Endothelial cell of umbilical vein (primary cell): Measurements from ENCODE around the gene VIPR2.

ENCODE experiments used
- MYC ChIP-seq: IDR thresholded peaks from one replicate; pipeline ENCODE4 v1.6.1; 2011; ENCODE audit warnings: mild to moderate bottlenecking, low read depth, low read length
- POLR2A ChIP-seq: IDR thresholded peaks from 2 replicates; pipeline ENCODE4 v1.6.1; 2012; ENCODE audit warnings: low read depth, mild to moderate bottlenecking, control low read depth, low read length
- POLR2AphosphoS5 ChIP-seq: IDR thresholded peaks from 2 replicates; pipeline ENCODE4 v1.6.1; 2012; ENCODE audit warnings: low read depth, mild to moderate bottlenecking, control low read depth, low read length, moderate library complexity; ENCODE audit not compliant: insufficient read depth
- TF ChIP-seq, protein P1 (sequence below), 2 donors: IDR thresholded peaks; 1 replicate in 1 of 2; 2 replicates in 1 of 2; pipeline ENCODE4 v1.5.1; 2011; ENCODE audit warnings: low read length in 2 of 2, mild to moderate bottlenecking in 2 of 2, moderate library complexity in 2 of 2, control low read depth in 1 of 2, inconsistent platforms in 1 of 2, low read depth in 1 of 2; ENCODE audit not compliant: insufficient read depth in 1 of 2; ENCODE audit errors: extremely low read depth in 1 of 2

DNA sequence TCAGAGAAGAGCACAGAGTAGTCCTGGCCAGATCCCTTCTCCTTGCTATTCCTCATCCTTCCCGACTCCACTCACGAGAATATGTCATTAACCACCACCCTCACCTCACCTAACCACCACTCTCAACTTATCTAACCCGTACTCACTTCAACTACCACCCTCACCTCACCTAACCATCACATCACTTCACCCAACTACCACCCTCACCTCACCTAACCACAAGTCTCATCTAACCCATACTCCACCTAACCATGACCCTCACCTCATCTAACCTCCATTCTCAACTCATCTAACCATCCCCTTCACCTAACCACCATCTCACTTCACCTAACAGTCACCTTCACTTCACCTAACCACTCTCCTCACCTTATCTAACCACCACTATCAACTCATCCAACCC, 85.0 kb downstream of the VIPR2 start:
- TF ChIP-seq POLR2A (no peak), MYC (no peak), POLR2AphosphoS5 (no peak)
- TF ChIP-seq, protein P1, sequence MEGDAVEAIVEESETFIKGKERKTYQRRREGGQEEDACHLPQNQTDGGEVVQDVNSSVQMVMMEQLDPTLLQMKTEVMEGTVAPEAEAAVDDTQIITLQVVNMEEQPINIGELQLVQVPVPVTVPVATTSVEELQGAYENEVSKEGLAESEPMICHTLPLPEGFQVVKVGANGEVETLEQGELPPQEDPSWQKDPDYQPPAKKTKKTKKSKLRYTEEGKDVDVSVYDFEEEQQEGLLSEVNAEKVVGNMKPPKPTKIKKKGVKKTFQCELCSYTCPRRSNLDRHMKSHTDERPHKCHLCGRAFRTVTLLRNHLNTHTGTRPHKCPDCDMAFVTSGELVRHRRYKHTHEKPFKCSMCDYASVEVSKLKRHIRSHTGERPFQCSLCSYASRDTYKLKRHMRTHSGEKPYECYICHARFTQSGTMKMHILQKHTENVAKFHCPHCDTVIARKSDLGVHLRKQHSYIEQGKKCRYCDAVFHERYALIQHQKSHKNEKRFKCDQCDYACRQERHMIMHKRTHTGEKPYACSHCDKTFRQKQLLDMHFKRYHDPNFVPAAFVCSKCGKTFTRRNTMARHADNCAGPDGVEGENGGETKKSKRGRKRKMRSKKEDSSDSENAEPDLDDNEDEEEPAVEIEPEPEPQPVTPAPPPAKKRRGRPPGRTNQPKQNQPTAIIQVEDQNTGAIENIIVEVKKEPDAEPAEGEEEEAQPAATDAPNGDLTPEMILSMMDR (IDR thresholded peaks at IDR 0.05; ENCODE audit: extremely low read depth in 1 of 2, insufficient read depth in 1 of 2, low read depth in 1 of 2, low read length in 2 of 2) = no peak
